Measurements from ENCODE around the gene RIMKLA.

- TF ChIP-seq EZH2 (IDR thresholded peaks at IDR 0.05) (no peak), POLR2AphosphoS5 (IDR thresholded peaks at IDR 0.05; ENCODE audit: borderline replicate concordance, low read depth, low read length) (no peak)
Observed at GRCh38 chr1:42449256-42449655, 68.7 kb downstream of the RIMKLA start.
